ENCODE data around the gene NUP93.
"Not testable (repeated sequence)": the region's sequence is repeated elsewhere in the genome, so short reads cannot be mapped to it uniquely, and the experiment has no call there.

Gene NUP93

GRCh38 chr16:56797861-56798260, 67.9 kb downstream of the NUP93 start:
- POLR2A ChIA-PET: no interaction called here
- CTCF ChIA-PET: no interaction called here
- TF ChIP-seq FOXM1 (IDR thresholded peaks at IDR 0.05; ENCODE audit: borderline replicate concordance) (no peak), TARDBP (IDR thresholded peaks at IDR 0.05) (no peak), PKNOX1 (IDR thresholded peaks at IDR 0.05) (no peak), FOXA1 (IDR thresholded peaks at IDR 0.05) (no peak), NFRKB (IDR thresholded peaks at IDR 0.05) (no peak), ELF4 (IDR thresholded peaks at IDR 0.05) (no peak), LEF1 (IDR thresholded peaks at IDR 0.05; ENCODE audit: borderline replicate concordance) (no peak), HDGF (IDR thresholded peaks at IDR 0.05; ENCODE audit: borderline replicate concordance) (no peak), BHLHE40 (IDR thresholded peaks at IDR 0.05; ENCODE audit: borderline replicate concordance) (no peak), CTBP1 (IDR thresholded peaks at IDR 0.05; ENCODE audit: borderline replicate concordance) (no peak), ARNT (IDR thresholded peaks at IDR 0.05) (no peak), L3MBTL2 (conservative IDR thresholded peaks at IDR 0.05) (no peak), FOXK2 (IDR thresholded peaks at IDR 0.05) (no peak), SUZ12 (IDR thresholded peaks at IDR 0.05) (no peak)
- no peak for DNase-seq (ENCODE audit: extremely low spot score)

- TF ChIP-seq LEF1 (IDR thresholded peaks at IDR 0.05; ENCODE audit: borderline replicate concordance): no peak
- TF ChIP-seq BHLHE40 (IDR thresholded peaks at IDR 0.05; ENCODE audit: borderline replicate concordance): no peak
- no peak for TF ChIP-seq ARNT (IDR thresholded peaks at IDR 0.05)
- no peak for TF ChIP-seq HDGF (IDR thresholded peaks at IDR 0.05; ENCODE audit: borderline replicate concordance)
- TF ChIP-seq FOXA1 (IDR thresholded peaks at IDR 0.05): no peak
- TF ChIP-seq NFRKB (IDR thresholded peaks at IDR 0.05): no peak
- no peak for TF ChIP-seq ZNF384 (IDR thresholded peaks at IDR 0.05)
- TF ChIP-seq CTBP1 (IDR thresholded peaks at IDR 0.05; ENCODE audit: borderline replicate concordance): no peak
- no peak for TF ChIP-seq L3MBTL2 (conservative IDR thresholded peaks at IDR 0.05)
- TF ChIP-seq SUZ12 (IDR thresholded peaks at IDR 0.05): no peak
- no peak for TF ChIP-seq FOXM1 (IDR thresholded peaks at IDR 0.05; ENCODE audit: borderline replicate concordance)
- TF ChIP-seq SP1 (IDR thresholded peaks at IDR 0.05): no peak
- POLR2A ChIA-PET: no interaction called here
- no peak for DNase-seq (ENCODE audit: extremely low spot score)
- CTCF ChIA-PET: no interaction called here
Measured at GRCh38 chr16:56798955-56799354, 69.0 kb downstream of the NUP93 start.

GRCh38 chr16:56800355-56800754, 70.4 kb downstream of the NUP93 start:
- no peak for DNase-seq (ENCODE audit: extremely low spot score)
- ChIA-PET POLR2A (no interaction called here), CTCF (no interaction called here)
- TF ChIP-seq FOXK2 (IDR thresholded peaks at IDR 0.05) (no peak), BHLHE40 (IDR thresholded peaks at IDR 0.05; ENCODE audit: borderline replicate concordance) (no peak), ELF4 (IDR thresholded peaks at IDR 0.05) (no peak), NFRKB (IDR thresholded peaks at IDR 0.05) (no peak), L3MBTL2 (conservative IDR thresholded peaks at IDR 0.05) (no peak)

GRCh38 chr16:56801762-56802161, 71.8 kb downstream of the NUP93 start:
- DNase-seq (ENCODE audit: extremely low spot score): no peak
- TF ChIP-seq FOXM1 (IDR thresholded peaks at IDR 0.05; ENCODE audit: borderline replicate concordance): no peak
- POLR2A ChIA-PET: no interaction called here
- CTCF ChIA-PET: no interaction called here

- CTCF ChIA-PET: interaction anchor here (0.7 kb wide), 1 partner anchor 511 kb away, joined by 4 read pairs; no protein-coding TSS in a partner anchor
- TF ChIP-seq ELF4 (IDR thresholded peaks at IDR 0.05) (no peak), TARDBP (IDR thresholded peaks at IDR 0.05) (no peak), NFRKB (IDR thresholded peaks at IDR 0.05) (no peak), PKNOX1 (IDR thresholded peaks at IDR 0.05) (no peak)
- POLR2A ChIA-PET: no interaction called here
- no peak for DNase-seq (ENCODE audit: extremely low spot score)
Measured at GRCh38 chr16:56807011-56807675, 77.2 kb downstream of the NUP93 start.

- POLR2A ChIA-PET; DNase-seq (ENCODE audit: extremely low spot score): not testable (repeated sequence)
- CTCF ChIA-PET: interaction anchor here (0.7 kb wide), 1 partner anchor 511 kb away, joined by 4 read pairs; no protein-coding TSS in a partner anchor
Measured at GRCh38 chr16:56807676-56808067, 77.7 kb downstream of the NUP93 start.

- POLR2A ChIA-PET: no interaction called here
- no peak for DNase-seq (ENCODE audit: extremely low spot score)
- no peak for TF ChIP-seq CTBP1 (IDR thresholded peaks at IDR 0.05; ENCODE audit: borderline replicate concordance)
- no peak for TF ChIP-seq TARDBP (IDR thresholded peaks at IDR 0.05)
- TF ChIP-seq SP1 (IDR thresholded peaks at IDR 0.05): no peak
- TF ChIP-seq FOXK2 (IDR thresholded peaks at IDR 0.05): no peak
- no peak for TF ChIP-seq FOXM1 (IDR thresholded peaks at IDR 0.05; ENCODE audit: borderline replicate concordance)
- no peak for TF ChIP-seq ARNT (IDR thresholded peaks at IDR 0.05)
- no peak for TF ChIP-seq ZNF384 (IDR thresholded peaks at IDR 0.05)
- no peak for TF ChIP-seq LEF1 (IDR thresholded peaks at IDR 0.05; ENCODE audit: borderline replicate concordance)
- no peak for TF ChIP-seq ELF4 (IDR thresholded peaks at IDR 0.05)
- TF ChIP-seq SUZ12 (IDR thresholded peaks at IDR 0.05): no peak
- CTCF ChIA-PET: no interaction called here
Measured at GRCh38 chr16:56810954-56811353, 81.0 kb downstream of the NUP93 start.

GRCh38 chr16:56811602-56812001, 81.7 kb downstream of the NUP93 start:
- POLR2A ChIA-PET; CTCF ChIA-PET; DNase-seq (ENCODE audit: extremely low spot score): not testable (repeated sequence)

Data from HEK293T (cell line).